ENCODE data around the gene MIGA2. TPM values are rescaled to one million over a fixed set of nuclear protein-coding genes. Genes with fewer than 3 reads are reported as not detected.

The MIGA2 gene
- total RNA-seq, 1 donor from 2014 or later: 12.0 TPM

GRCh38 chr9:129069862-129070641 lies 33.6 kb downstream of the MIGA2 start:
- Histone ChIP-seq H3K4me1 (ENCODE audit: control insufficient read depth in 3 of 3, insufficient read depth in 3 of 3, low read length in 3 of 3) (peaks cover 0 to 5% (median 3%) of the 10 kb centered on the region in 3 donors), H3K4me3 (ENCODE audit: low read length in 3 of 3) (no peak overlapping the region), H3K36me3 (ENCODE audit: control insufficient read depth in 3 of 3, insufficient read depth in 3 of 3, low read length in 3 of 3) (peaks cover 23 to 35% (median 27%) of the 10 kb centered on the region in 3 donors), H3K27me3 (ENCODE audit: control insufficient read depth in 3 of 3, insufficient read depth in 3 of 3, low read length in 3 of 3) (no peaks in the 10 kb centered on the region), H3K9me3 (ENCODE audit: control insufficient read depth in 3 of 3, low read length in 3 of 3) (no peaks in the 10 kb centered on the region), H3K27ac (ENCODE audit: low read depth, low read length) (no peak overlapping the region), H3K9ac (ENCODE audit: low read depth in 1 of 3, low read length in 3 of 3) (no peak overlapping the region)

- Histone ChIP-seq H3K9ac (ENCODE audit: low read depth in 1 of 3, low read length in 3 of 3) (no peak overlapping the region), H3K27me3 (ENCODE audit: control insufficient read depth in 3 of 3, insufficient read depth in 3 of 3, low read length in 3 of 3) (no peaks in the 10 kb centered on the region), H3K4me3 (ENCODE audit: low read length in 3 of 3) (no peak overlapping the region), H3K9me3 (ENCODE audit: control insufficient read depth in 3 of 3, low read length in 3 of 3) (no peaks in the 10 kb centered on the region), H3K4me1 (ENCODE audit: control insufficient read depth in 3 of 3, insufficient read depth in 3 of 3, low read length in 3 of 3) (peaks cover 0 to 5% (median 3%) of the 10 kb centered on the region in 3 donors), H3K27ac (ENCODE audit: low read depth, low read length) (no peak overlapping the region), H3K36me3 (ENCODE audit: control insufficient read depth in 3 of 3, insufficient read depth in 3 of 3, low read length in 3 of 3) (peaks cover 18 to 29% (median 18%) of the 10 kb centered on the region in 3 donors)
These were observed 34.5 kb downstream of the MIGA2 start for GRCh38 chr9:129070696-129071525.

GRCh38 chr9:129071526-129072126 lies 35.2 kb downstream of the MIGA2 start:
- no peak overlapping the region for H3K27ac ChIP-seq (ENCODE audit: low read depth, low read length)
- no peak overlapping the region for H3K4me3 ChIP-seq (ENCODE audit: low read length in 3 of 3)
- H3K9me3 ChIP-seq (ENCODE audit: control insufficient read depth in 3 of 3, low read length in 3 of 3): no peaks in the 10 kb centered on the region
- peaks cover 0 to 5% (median 3%) of the 10 kb centered on the region in 3 donors for H3K4me1 ChIP-seq (ENCODE audit: control insufficient read depth in 3 of 3, insufficient read depth in 3 of 3, low read length in 3 of 3)
- H3K36me3 ChIP-seq (ENCODE audit: control insufficient read depth in 3 of 3, insufficient read depth in 3 of 3, low read length in 3 of 3): peaks cover 16 to 26% (median 17%) of the 10 kb centered on the region in 3 donors
- H3K9ac ChIP-seq (ENCODE audit: low read depth in 1 of 3, low read length in 3 of 3): no peak overlapping the region
- H3K27me3 ChIP-seq (ENCODE audit: control insufficient read depth in 3 of 3, insufficient read depth in 3 of 3, low read length in 3 of 3): no peaks in the 10 kb centered on the region

GRCh38 chr9:129072171-129072570 lies 35.7 kb downstream of the MIGA2 start:
- no peaks in the 10 kb centered on the region for H3K9me3 ChIP-seq (ENCODE audit: control insufficient read depth in 3 of 3, low read length in 3 of 3)
- no peaks in the 10 kb centered on the region for H3K27me3 ChIP-seq (ENCODE audit: control insufficient read depth in 3 of 3, insufficient read depth in 3 of 3, low read length in 3 of 3)
- peaks cover 0 to 5% (median 3%) of the 10 kb centered on the region in 3 donors for H3K4me1 ChIP-seq (ENCODE audit: control insufficient read depth in 3 of 3, insufficient read depth in 3 of 3, low read length in 3 of 3)
- H3K36me3 ChIP-seq (ENCODE audit: control insufficient read depth in 3 of 3, insufficient read depth in 3 of 3, low read length in 3 of 3): peaks cover 15 to 24% (median 16%) of the 10 kb centered on the region in 3 donors
- no peak overlapping the region for H3K4me3 ChIP-seq (ENCODE audit: low read length in 3 of 3)
- H3K9ac ChIP-seq (ENCODE audit: low read depth in 1 of 3, low read length in 3 of 3): no peak overlapping the region
- H3K27ac ChIP-seq (ENCODE audit: low read depth, low read length): no peak overlapping the region

- Histone ChIP-seq H3K27me3 (ENCODE audit: control insufficient read depth in 3 of 3, insufficient read depth in 3 of 3, low read length in 3 of 3) (no peaks in the 10 kb centered on the region), H3K9ac (ENCODE audit: low read depth in 1 of 3, low read length in 3 of 3) (no peak overlapping the region), H3K4me3 (ENCODE audit: low read length in 3 of 3) (no peak overlapping the region), H3K9me3 (ENCODE audit: control insufficient read depth in 3 of 3, low read length in 3 of 3) (no peaks in the 10 kb centered on the region), H3K27ac (ENCODE audit: low read depth, low read length) (no peak overlapping the region), H3K36me3 (ENCODE audit: control insufficient read depth in 3 of 3, insufficient read depth in 3 of 3, low read length in 3 of 3) (peaks cover 5 to 13% (median 7%) of the 10 kb centered on the region in 3 donors), H3K4me1 (ENCODE audit: control insufficient read depth in 3 of 3, insufficient read depth in 3 of 3, low read length in 3 of 3) (peaks cover 0 to 5% (median 3%) of the 10 kb centered on the region in 3 donors)
These were observed 37.0 kb downstream of the MIGA2 start for GRCh38 chr9:129073404-129073803.

GRCh38 chr9:129074106-129074505 lies 37.7 kb downstream of the MIGA2 start:
- Histone ChIP-seq H3K36me3 (ENCODE audit: control insufficient read depth in 3 of 3, insufficient read depth in 3 of 3, low read length in 3 of 3) (peaks cover 0 to 6% (median 3%) of the 10 kb centered on the region in 3 donors), H3K27ac (ENCODE audit: low read depth, low read length) (no peak overlapping the region), H3K27me3 (ENCODE audit: control insufficient read depth in 3 of 3, insufficient read depth in 3 of 3, low read length in 3 of 3) (no peaks in the 10 kb centered on the region), H3K9ac (ENCODE audit: low read depth in 1 of 3, low read length in 3 of 3) (no peak overlapping the region), H3K4me1 (ENCODE audit: control insufficient read depth in 3 of 3, insufficient read depth in 3 of 3, low read length in 3 of 3) (peaks cover 0 to 4% (median 3%) of the 10 kb centered on the region in 3 donors), H3K9me3 (ENCODE audit: control insufficient read depth in 3 of 3, low read length in 3 of 3) (no peaks in the 10 kb centered on the region), H3K4me3 (ENCODE audit: low read length in 3 of 3) (no peak overlapping the region)

GRCh38 chr9:129075996-129076639 lies 39.7 kb downstream of the MIGA2 start:
- Histone ChIP-seq H3K36me3 (ENCODE audit: control insufficient read depth in 3 of 3, insufficient read depth in 3 of 3, low read length in 3 of 3) (peaks cover 0 to 2% (median 0%) of the 10 kb centered on the region in 3 donors), H3K4me3 (ENCODE audit: low read length in 3 of 3) (no peak overlapping the region), H3K9me3 (ENCODE audit: control insufficient read depth in 3 of 3, low read length in 3 of 3) (no peaks in the 10 kb centered on the region), H3K27me3 (ENCODE audit: control insufficient read depth in 3 of 3, insufficient read depth in 3 of 3, low read length in 3 of 3) (no peaks in the 10 kb centered on the region), H3K9ac (ENCODE audit: low read depth in 1 of 3, low read length in 3 of 3) (no peak overlapping the region), H3K27ac (ENCODE audit: low read depth, low read length) (no peak overlapping the region), H3K4me1 (ENCODE audit: control insufficient read depth in 3 of 3, insufficient read depth in 3 of 3, low read length in 3 of 3) (peaks cover 5 to 9% (median 7%) of the 10 kb centered on the region in 3 donors)

GRCh38 chr9:129076640-129077037 lies 40.2 kb downstream of the MIGA2 start:
- Histone ChIP-seq H3K27me3 (ENCODE audit: control insufficient read depth in 3 of 3, insufficient read depth in 3 of 3, low read length in 3 of 3) (no peaks in the 10 kb centered on the region), H3K9ac (ENCODE audit: low read depth in 1 of 3, low read length in 3 of 3) (no peak overlapping the region), H3K4me3 (ENCODE audit: low read length in 3 of 3) (no peak overlapping the region), H3K9me3 (ENCODE audit: control insufficient read depth in 3 of 3, low read length in 3 of 3) (no peaks in the 10 kb centered on the region), H3K4me1 (ENCODE audit: control insufficient read depth in 3 of 3, insufficient read depth in 3 of 3, low read length in 3 of 3) (peaks cover 9 to 13% (median 10%) of the 10 kb centered on the region in 3 donors), H3K27ac (ENCODE audit: low read depth, low read length) (no peak overlapping the region), H3K36me3 (ENCODE audit: control insufficient read depth in 3 of 3, insufficient read depth in 3 of 3, low read length in 3 of 3) (no peaks in the 10 kb centered on the region)

- Histone ChIP-seq H3K27ac (ENCODE audit: low read depth, low read length) (no peak overlapping the region), H3K36me3 (ENCODE audit: control insufficient read depth in 3 of 3, insufficient read depth in 3 of 3, low read length in 3 of 3) (peaks cover 0 to under 1% (median 0%) of the 10 kb centered on the region in 3 donors), H3K27me3 (ENCODE audit: control insufficient read depth in 3 of 3, insufficient read depth in 3 of 3, low read length in 3 of 3) (no peaks in the 10 kb centered on the region), H3K4me3 (ENCODE audit: low read length in 3 of 3) (no peak overlapping the region), H3K4me1 (ENCODE audit: control insufficient read depth in 3 of 3, insufficient read depth in 3 of 3, low read length in 3 of 3) (peaks cover 15 to 19% (median 16%) of the 10 kb centered on the region in 3 donors), H3K9me3 (ENCODE audit: control insufficient read depth in 3 of 3, low read length in 3 of 3) (no peaks in the 10 kb centered on the region), H3K9ac (ENCODE audit: low read depth in 1 of 3, low read length in 3 of 3) (no peak overlapping the region)
These were observed 40.8 kb downstream of the MIGA2 start for GRCh38 chr9:129077236-129077635.
